ENCODE data around the gene ADAM11.

- TF ChIP-seq, protein P1, sequence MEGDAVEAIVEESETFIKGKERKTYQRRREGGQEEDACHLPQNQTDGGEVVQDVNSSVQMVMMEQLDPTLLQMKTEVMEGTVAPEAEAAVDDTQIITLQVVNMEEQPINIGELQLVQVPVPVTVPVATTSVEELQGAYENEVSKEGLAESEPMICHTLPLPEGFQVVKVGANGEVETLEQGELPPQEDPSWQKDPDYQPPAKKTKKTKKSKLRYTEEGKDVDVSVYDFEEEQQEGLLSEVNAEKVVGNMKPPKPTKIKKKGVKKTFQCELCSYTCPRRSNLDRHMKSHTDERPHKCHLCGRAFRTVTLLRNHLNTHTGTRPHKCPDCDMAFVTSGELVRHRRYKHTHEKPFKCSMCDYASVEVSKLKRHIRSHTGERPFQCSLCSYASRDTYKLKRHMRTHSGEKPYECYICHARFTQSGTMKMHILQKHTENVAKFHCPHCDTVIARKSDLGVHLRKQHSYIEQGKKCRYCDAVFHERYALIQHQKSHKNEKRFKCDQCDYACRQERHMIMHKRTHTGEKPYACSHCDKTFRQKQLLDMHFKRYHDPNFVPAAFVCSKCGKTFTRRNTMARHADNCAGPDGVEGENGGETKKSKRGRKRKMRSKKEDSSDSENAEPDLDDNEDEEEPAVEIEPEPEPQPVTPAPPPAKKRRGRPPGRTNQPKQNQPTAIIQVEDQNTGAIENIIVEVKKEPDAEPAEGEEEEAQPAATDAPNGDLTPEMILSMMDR (tag by site-specific recombination; IDR thresholded peaks at IDR 0.05) = no peak
- TF ChIP-seq TSHZ1 (tag by site-specific recombination; IDR thresholded peaks at IDR 0.05; ENCODE audit: borderline replicate concordance) (no peak), YY1 (tag by site-specific recombination; IDR thresholded peaks at IDR 0.05) (no peak), ZNF560 (tag by site-specific recombination; IDR thresholded peaks at IDR 0.05; ENCODE audit: borderline replicate concordance) (no peak), KLF1 (tag by site-specific recombination; IDR thresholded peaks at IDR 0.05) (no peak)
- TF ChIP-seq, protein P2, sequence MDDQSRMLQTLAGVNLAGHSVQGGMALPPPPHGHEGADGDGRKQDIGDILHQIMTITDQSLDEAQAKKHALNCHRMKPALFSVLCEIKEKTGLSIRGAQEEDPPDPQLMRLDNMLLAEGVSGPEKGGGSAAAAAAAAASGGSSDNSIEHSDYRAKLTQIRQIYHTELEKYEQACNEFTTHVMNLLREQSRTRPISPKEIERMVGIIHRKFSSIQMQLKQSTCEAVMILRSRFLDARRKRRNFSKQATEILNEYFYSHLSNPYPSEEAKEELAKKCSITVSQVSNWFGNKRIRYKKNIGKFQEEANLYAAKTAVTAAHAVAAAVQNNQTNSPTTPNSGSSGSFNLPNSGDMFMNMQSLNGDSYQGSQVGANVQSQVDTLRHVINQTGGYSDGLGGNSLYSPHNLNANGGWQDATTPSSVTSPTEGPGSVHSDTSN (CRISPR knock-in tag; IDR thresholded peaks at IDR 0.05) = no peak
- TF ChIP-seq, protein P3, sequence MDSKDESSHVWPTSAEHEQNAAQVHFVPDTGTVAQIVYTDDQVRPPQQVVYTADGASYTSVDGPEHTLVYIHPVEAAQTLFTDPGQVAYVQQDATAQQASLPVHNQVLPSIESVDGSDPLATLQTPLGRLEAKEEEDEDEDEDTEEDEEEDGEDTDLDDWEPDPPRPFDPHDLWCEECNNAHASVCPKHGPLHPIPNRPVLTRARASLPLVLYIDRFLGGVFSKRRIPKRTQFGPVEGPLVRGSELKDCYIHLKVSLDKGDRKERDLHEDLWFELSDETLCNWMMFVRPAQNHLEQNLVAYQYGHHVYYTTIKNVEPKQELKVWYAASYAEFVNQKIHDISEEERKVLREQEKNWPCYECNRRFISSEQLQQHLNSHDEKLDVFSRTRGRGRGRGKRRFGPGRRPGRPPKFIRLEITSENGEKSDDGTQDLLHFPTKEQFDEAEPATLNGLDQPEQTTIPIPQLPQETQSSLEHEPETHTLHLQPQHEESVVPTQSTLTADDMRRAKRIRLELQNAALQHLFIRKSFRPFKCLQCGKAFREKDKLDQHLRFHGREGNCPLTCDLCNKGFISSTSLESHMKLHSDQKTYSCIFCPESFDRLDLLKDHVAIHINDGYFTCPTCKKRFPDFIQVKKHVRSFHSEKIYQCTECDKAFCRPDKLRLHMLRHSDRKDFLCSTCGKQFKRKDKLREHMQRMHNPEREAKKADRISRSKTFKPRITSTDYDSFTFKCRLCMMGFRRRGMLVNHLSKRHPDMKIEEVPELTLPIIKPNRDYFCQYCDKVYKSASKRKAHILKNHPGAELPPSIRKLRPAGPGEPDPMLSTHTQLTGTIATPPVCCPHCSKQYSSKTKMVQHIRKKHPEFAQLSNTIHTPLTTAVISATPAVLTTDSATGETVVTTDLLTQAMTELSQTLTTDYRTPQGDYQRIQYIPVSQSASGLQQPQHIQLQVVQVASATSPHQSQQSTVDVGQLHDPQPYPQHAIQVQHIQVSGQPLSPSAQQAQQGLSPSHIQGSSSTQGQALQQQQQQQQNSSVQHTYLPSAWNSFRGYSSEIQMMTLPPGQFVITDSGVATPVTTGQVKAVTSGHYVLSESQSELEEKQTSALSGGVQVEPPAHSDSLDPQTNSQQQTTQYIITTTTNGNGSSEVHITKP (tag by site-specific recombination; IDR thresholded peaks at IDR 0.05) = no peak
- TF ChIP-seq, protein P4, sequence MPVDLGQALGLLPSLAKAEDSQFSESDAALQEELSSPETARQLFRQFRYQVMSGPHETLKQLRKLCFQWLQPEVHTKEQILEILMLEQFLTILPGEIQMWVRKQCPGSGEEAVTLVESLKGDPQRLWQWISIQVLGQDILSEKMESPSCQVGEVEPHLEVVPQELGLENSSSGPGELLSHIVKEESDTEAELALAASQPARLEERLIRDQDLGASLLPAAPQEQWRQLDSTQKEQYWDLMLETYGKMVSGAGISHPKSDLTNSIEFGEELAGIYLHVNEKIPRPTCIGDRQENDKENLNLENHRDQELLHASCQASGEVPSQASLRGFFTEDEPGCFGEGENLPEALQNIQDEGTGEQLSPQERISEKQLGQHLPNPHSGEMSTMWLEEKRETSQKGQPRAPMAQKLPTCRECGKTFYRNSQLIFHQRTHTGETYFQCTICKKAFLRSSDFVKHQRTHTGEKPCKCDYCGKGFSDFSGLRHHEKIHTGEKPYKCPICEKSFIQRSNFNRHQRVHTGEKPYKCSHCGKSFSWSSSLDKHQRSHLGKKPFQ (tag by site-specific recombination; IDR thresholded peaks at IDR 0.05) = no peak
These were observed 1.5 kb upstream of the ADAM11 start for GRCh38 chr17:44757045-44757917.
